ENCODE measurements around the gene FXYD7. TPM values are rescaled to one million over a fixed set of nuclear protein-coding genes. Genes with fewer than 3 reads are reported as not detected.
A peak's percentile ranks its signal among the peaks of the same experiment; 100 is the strongest.
"Not testable (repeated sequence)": the region's sequence is repeated elsewhere in the genome, so short reads cannot be mapped to it uniquely, and the experiment has no call there.

FXYD7 gene
- total and polyA plus RNA-seq, 4 experiments from 2014 or later = 5.5 to 11.1 (median 9.9) TPM

- DNase-seq = no peak
- Mint-ChIP-seq H3K4me1 (peaks cover 9 to 16% (median 13%) of the 10 kb centered on the region in 4 donors), H3K36me3 (no peaks in the 10 kb centered on the region), H3K27me3 (no peaks in the 10 kb centered on the region), H3K4me3 (no peak overlapping the region), H3K27ac (peak overlapping the region in 2 of 7 donors; percentile 8 to 22), H3K9me3 (peaks cover 0 to 8% (median 0%) of the 10 kb centered on the region in 8 donors)
- peaks cover 13% of the 10 kb centered on the region for H3K4me1 ChIP-seq (ENCODE audit: insufficient read depth, low read length)
- ChIA-PET POLR2A (ENCODE audit: partially characterized antibody) (interaction anchor here (0.9 kb wide), 1 partner anchor 14 kb away, joined by 3 read pairs; no protein-coding TSS in a partner anchor), CTCF (ENCODE audit: partially characterized antibody) (interaction anchor here (1.0 to 1.1 kb wide), 2 partner anchors 8 to 14 kb away, joined by 3 to 4 read pairs; no protein-coding TSS in a partner anchor)
- no peak overlapping the region for H3K4me3 ChIP-seq (ENCODE audit: low read length in 2 of 2)
- H3K27ac ChIP-seq (ENCODE audit: low read depth, low read length) = no peak overlapping the region
- H3K9me3 ChIP-seq (ENCODE audit: control insufficient read depth in 1 of 2, low read length in 2 of 2) = no peaks in the 10 kb centered on the region
- intact Hi-C loops (cut with micrococcal nuclease) = no loop called here
- no peaks in the 10 kb centered on the region for H3K27me3 ChIP-seq (ENCODE audit: insufficient read depth, low read length)
- H3K36me3 ChIP-seq (ENCODE audit: insufficient read depth, low read length) = no peaks in the 10 kb centered on the region
Observed at GRCh38 chr19:35128398-35129057, 14.5 kb upstream of the FXYD7 start.

GRCh38 chr19:35129724-35130274 is 13.3 kb upstream of the FXYD7 start:
- intact Hi-C loops (cut with micrococcal nuclease); H3K4me3 ChIP-seq (ENCODE audit: low read length in 2 of 2); H3K9me3 ChIP-seq (ENCODE audit: control insufficient read depth in 1 of 2, low read length in 2 of 2); POLR2A ChIA-PET (ENCODE audit: partially characterized antibody); CTCF ChIA-PET (ENCODE audit: partially characterized antibody); H3K36me3 ChIP-seq (ENCODE audit: insufficient read depth, low read length); H3K36me3 Mint-ChIP-seq; DNase-seq; H3K27ac ChIP-seq (ENCODE audit: low read depth, low read length); H3K27me3 ChIP-seq (ENCODE audit: insufficient read depth, low read length); H3K4me3 Mint-ChIP-seq; H3K27me3 Mint-ChIP-seq; H3K4me1 Mint-ChIP-seq; H3K9me3 Mint-ChIP-seq; H3K4me1 ChIP-seq (ENCODE audit: insufficient read depth, low read length): not testable (repeated sequence)
- peak overlapping the region in 1 of 7 donors; percentile 2 for H3K27ac Mint-ChIP-seq

- peaks cover 0 to 8% (median 0%) of the 10 kb centered on the region in 8 donors for H3K9me3 Mint-ChIP-seq
- H3K4me1 Mint-ChIP-seq = peaks cover 2 to 10% (median 7%) of the 10 kb centered on the region in 4 donors
- ChIA-PET POLR2A (ENCODE audit: partially characterized antibody) (no interaction called here), CTCF (ENCODE audit: partially characterized antibody) (no interaction called here)
- intact Hi-C loops (cut with micrococcal nuclease) = no loop called here
- H3K36me3 ChIP-seq (ENCODE audit: insufficient read depth, low read length) = no peaks in the 10 kb centered on the region
- H3K4me1 ChIP-seq (ENCODE audit: insufficient read depth, low read length) = no peaks in the 10 kb centered on the region
- no peak overlapping the region for H3K27ac Mint-ChIP-seq
- H3K4me3 Mint-ChIP-seq = no peak overlapping the region
- H3K9me3 ChIP-seq (ENCODE audit: control insufficient read depth in 1 of 2, low read length in 2 of 2) = no peaks in the 10 kb centered on the region
- H3K27me3 ChIP-seq (ENCODE audit: insufficient read depth, low read length) = no peaks in the 10 kb centered on the region
- peak in 1 of 5 donors; percentile 30 for DNase-seq
- peaks cover 0 to 4% of the 10 kb centered on the region in 2 donors for H3K36me3 Mint-ChIP-seq
- no peak overlapping the region for H3K27ac ChIP-seq (ENCODE audit: low read depth, low read length)
- no peak overlapping the region for H3K4me3 ChIP-seq (ENCODE audit: low read length in 2 of 2)
- H3K27me3 Mint-ChIP-seq = no peaks in the 10 kb centered on the region
Observed at GRCh38 chr19:35130761-35131720, 12.0 kb upstream of the FXYD7 start.

GRCh38 chr19:35132254-35132653 is 10.8 kb upstream of the FXYD7 start:
- Mint-ChIP-seq H3K36me3 (peaks cover 0 to 4% of the 10 kb centered on the region in 2 donors), H3K27ac (peak overlapping the region in 1 of 7 donors; percentile 1), H3K27me3 (no peaks in the 10 kb centered on the region), H3K9me3 (peaks cover 0 to 8% (median 0%) of the 10 kb centered on the region in 8 donors), H3K4me1 (peaks cover 2 to 14% (median 7%) of the 10 kb centered on the region in 4 donors), H3K4me3 (no peak overlapping the region)
- ChIA-PET CTCF (ENCODE audit: partially characterized antibody) (no interaction called here), POLR2A (ENCODE audit: partially characterized antibody) (no interaction called here)
- Histone ChIP-seq H3K9me3 (ENCODE audit: control insufficient read depth in 1 of 2, low read length in 2 of 2) (no peaks in the 10 kb centered on the region), H3K4me1 (ENCODE audit: insufficient read depth, low read length) (no peaks in the 10 kb centered on the region), H3K27me3 (ENCODE audit: insufficient read depth, low read length) (no peaks in the 10 kb centered on the region), H3K27ac (ENCODE audit: low read depth, low read length) (no peak overlapping the region), H3K36me3 (ENCODE audit: insufficient read depth, low read length) (no peaks in the 10 kb centered on the region), H3K4me3 (ENCODE audit: low read length in 2 of 2) (no peak overlapping the region)
- intact Hi-C loops (cut with micrococcal nuclease) = no loop called here
- no peak for DNase-seq

- Mint-ChIP-seq H3K27ac (no peak overlapping the region), H3K36me3 (peaks cover 0 to 4% of the 10 kb centered on the region in 2 donors), H3K27me3 (no peaks in the 10 kb centered on the region), H3K4me3 (no peak overlapping the region), H3K9me3 (peaks cover 0 to 8% (median 0%) of the 10 kb centered on the region in 8 donors), H3K4me1 (peaks cover 2 to 16% (median 7%) of the 10 kb centered on the region in 4 donors)
- Histone ChIP-seq H3K36me3 (ENCODE audit: insufficient read depth, low read length) (no peaks in the 10 kb centered on the region), H3K4me1 (ENCODE audit: insufficient read depth, low read length) (no peaks in the 10 kb centered on the region), H3K9me3 (ENCODE audit: control insufficient read depth in 1 of 2, low read length in 2 of 2) (no peaks in the 10 kb centered on the region), H3K4me3 (ENCODE audit: low read length in 2 of 2) (no peak overlapping the region), H3K27ac (ENCODE audit: low read depth, low read length) (no peak overlapping the region), H3K27me3 (ENCODE audit: insufficient read depth, low read length) (no peaks in the 10 kb centered on the region)
- ChIA-PET POLR2A (ENCODE audit: partially characterized antibody) (interaction anchor here (1.0 kb wide), 1 partner anchor 9 kb away, joined by 3 read pairs; no protein-coding TSS in a partner anchor), CTCF (ENCODE audit: partially characterized antibody) (interaction anchor here (1.0 to 1.2 kb wide), 2 partner anchors 19 to 20 kb away, joined by 3 to 5 read pairs; partner anchors contain the start of gene FXYD5)
- intact Hi-C loops (cut with micrococcal nuclease) = no loop called here
- no peak for DNase-seq
Observed at GRCh38 chr19:35133826-35134225, 9.2 kb upstream of the FXYD7 start.

- peaks cover 0 to 4% of the 10 kb centered on the region in 2 donors for H3K36me3 Mint-ChIP-seq
- peaks cover 0 to 8% (median 0%) of the 10 kb centered on the region in 8 donors for H3K9me3 Mint-ChIP-seq
- no peaks in the 10 kb centered on the region for H3K9me3 ChIP-seq (ENCODE audit: control insufficient read depth in 1 of 2, low read length in 2 of 2)
- no peak within 1 kb of the TSS for H3K4me3 Mint-ChIP-seq
- H3K27me3 ChIP-seq (ENCODE audit: insufficient read depth, low read length) = no peaks in the 10 kb centered on the region
- ChIA-PET CTCF (ENCODE audit: partially characterized antibody) (interaction anchor here (0.7 to 3.6 kb wide), 4 partner anchors 10 to 67 kb away, joined by 3 to 20 read pairs (median 10); partner anchors contain the start of genes FXYD3 and FXYD5), POLR2A (ENCODE audit: partially characterized antibody) (no interaction called here)
- no peak within 1 kb of the TSS for H3K4me3 ChIP-seq (ENCODE audit: low read length in 2 of 2)
- peaks cover 2 to 21% (median 7%) of the 10 kb centered on the region in 4 donors for H3K4me1 Mint-ChIP-seq
- intact Hi-C loops (cut with micrococcal nuclease) = loop anchor here (1.0 kb wide), 1 partner anchor 20 kb away; no protein-coding TSS in a partner anchor
- H3K27ac ChIP-seq (ENCODE audit: low read depth, low read length) = no peak within 1 kb of the TSS
- peak within 1 kb of the TSS in 4 of 7 donors; percentile 6 to 71 (median 36) for H3K27ac Mint-ChIP-seq
- H3K36me3 ChIP-seq (ENCODE audit: insufficient read depth, low read length) = no peaks in the 10 kb centered on the region
- no peaks in the 10 kb centered on the region for H3K4me1 ChIP-seq (ENCODE audit: insufficient read depth, low read length)
- no peaks in the 10 kb centered on the region for H3K27me3 Mint-ChIP-seq
- no peak for DNase-seq
Observed at GRCh38 chr19:35134601-35135242, 8.3 kb upstream of the FXYD7 start, which contains the start of gene LGI4. LGI4 (minus strand) TSS chr19:35135059; CDS start chr19:35134680, 379 bp downstream.
